ENCODE data around the gene SETBP1.

GRCh38 chr18:44898498-44898897 lies 217.8 kb downstream of the SETBP1 start:
- TF ChIP-seq CTCF (IDR thresholded peaks at IDR 0.05 in 2 of 3, conservative IDR thresholded peaks at IDR 0.05 in 1 of 3; ENCODE audit: borderline replicate concordance in 1 of 3, insufficient read depth in 1 of 3, low read depth in 2 of 3, low read length in 2 of 3) (no peak), YY1 (IDR thresholded peaks at IDR 0.05; ENCODE audit: extremely low read depth, insufficient replicate concordance, low read depth, low read length) (no peak), ZBTB33 (IDR thresholded peaks at IDR 0.05; ENCODE audit: extremely low read depth, insufficient replicate concordance, low read length) (no peak), ZNF274 (IDR thresholded peaks at IDR 0.05; ENCODE audit: low read depth, low read length) (no peak), POLR2A (IDR thresholded peaks at IDR 0.05; ENCODE audit: borderline replicate concordance, extremely low read depth, insufficient read depth, insufficient read length) (no peak), POLR2AphosphoS5 (IDR thresholded peaks at IDR 0.05; ENCODE audit: low read depth, low read length) (no peak), REST (IDR thresholded peaks at IDR 0.05; ENCODE audit: low read depth) (no peak)
